ENCODE data around the gene STH. TPM values are rescaled to one million over a fixed set of nuclear protein-coding genes. Genes with fewer than 3 reads are reported as not detected.

Gene STH
- total RNA-seq, 2 donors from 2014 or later: not detected

DNA sequence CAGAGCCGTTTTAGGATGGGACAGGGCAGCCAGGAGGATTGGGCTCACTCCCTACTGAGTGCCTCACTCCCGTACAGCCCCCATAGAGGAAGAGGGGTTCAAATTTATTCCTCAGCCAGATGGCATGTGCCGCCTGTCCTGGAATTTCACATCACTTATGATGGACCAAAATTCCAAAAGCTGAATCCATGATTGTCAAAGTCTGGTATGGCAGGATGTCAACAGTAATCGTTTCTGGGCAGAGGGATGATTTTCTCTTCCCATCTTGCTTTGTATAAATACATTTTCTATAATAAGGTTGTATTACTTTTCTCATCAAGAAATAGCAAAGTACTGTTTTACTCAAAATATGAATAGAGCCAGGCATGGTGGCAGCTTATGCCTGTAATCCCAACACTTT is 38.7 kb upstream of the STH start:
- Mint-ChIP-seq H3K36me3 (ENCODE audit: insufficient read depth in 2 of 2) (no peaks in the 10 kb centered on the region), H3K27me3 (ENCODE audit: low read depth) (no peaks in the 10 kb centered on the region), H3K4me3 (no peak overlapping the region), H3K9me3 (no peaks in the 10 kb centered on the region), H3K27ac (no peak overlapping the region), H3K4me1 (ENCODE audit: low read depth) (no peaks in the 10 kb centered on the region)
- DNase-seq: no peak
- no peak for ATAC-seq (replicated peaks in 1 of 2)

DNA sequence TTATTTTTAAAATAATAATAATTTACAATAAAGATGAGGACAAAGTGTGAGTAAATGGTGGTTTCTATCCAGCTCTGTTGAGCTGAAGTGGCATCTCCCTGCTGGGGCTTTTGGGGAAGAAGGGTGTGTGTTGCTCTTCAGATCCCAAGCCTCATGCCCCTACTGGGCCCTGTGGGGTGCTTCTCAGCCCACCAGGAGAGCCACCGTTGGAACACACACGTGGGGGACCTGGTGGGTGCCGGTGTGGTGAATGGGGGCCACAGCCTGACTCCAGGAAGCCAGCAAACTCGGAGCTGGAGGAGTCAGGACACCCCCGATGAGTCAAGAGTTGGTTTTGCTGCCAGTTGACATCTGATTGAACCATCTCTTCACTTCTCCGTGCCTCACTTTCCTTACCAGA is 37.8 kb upstream of the STH start:
- no peaks in the 10 kb centered on the region for H3K9me3 Mint-ChIP-seq
- H3K27ac Mint-ChIP-seq: no peak overlapping the region
- H3K27me3 Mint-ChIP-seq (ENCODE audit: low read depth): no peaks in the 10 kb centered on the region
- no peaks in the 10 kb centered on the region for H3K36me3 Mint-ChIP-seq (ENCODE audit: insufficient read depth in 2 of 2)
- H3K4me1 Mint-ChIP-seq (ENCODE audit: low read depth): no peaks in the 10 kb centered on the region
- H3K4me3 Mint-ChIP-seq: no peak overlapping the region
- ATAC-seq (replicated peaks in 1 of 2) (no peak), DNase-seq (no peak)

- Mint-ChIP-seq H3K4me1 (ENCODE audit: low read depth) (no peaks in the 10 kb centered on the region), H3K4me3 (no peak overlapping the region), H3K9me3 (no peaks in the 10 kb centered on the region), H3K36me3 (ENCODE audit: insufficient read depth in 2 of 2) (no peaks in the 10 kb centered on the region), H3K27ac (no peak overlapping the region), H3K27me3 (ENCODE audit: low read depth) (peaks cover 6% of the 10 kb centered on the region)
- DNase-seq: no peak
- ATAC-seq (replicated peaks in 1 of 2): no peak
These were observed 36.7 kb upstream of the STH start for GRCh38 chr17:45962221-45962972.

- Mint-ChIP-seq H3K4me1 (ENCODE audit: low read depth) (no peaks in the 10 kb centered on the region), H3K27ac (no peak overlapping the region), H3K9me3 (no peaks in the 10 kb centered on the region), H3K4me3 (no peak overlapping the region), H3K27me3 (ENCODE audit: low read depth) (peaks cover 14% of the 10 kb centered on the region), H3K36me3 (ENCODE audit: insufficient read depth in 2 of 2) (no peaks in the 10 kb centered on the region)
- no peak for ATAC-seq (replicated peaks in 1 of 2)
- DNase-seq: no peak
These were observed 35.8 kb upstream of the STH start for GRCh38 chr17:45963283-45963682.

DNA sequence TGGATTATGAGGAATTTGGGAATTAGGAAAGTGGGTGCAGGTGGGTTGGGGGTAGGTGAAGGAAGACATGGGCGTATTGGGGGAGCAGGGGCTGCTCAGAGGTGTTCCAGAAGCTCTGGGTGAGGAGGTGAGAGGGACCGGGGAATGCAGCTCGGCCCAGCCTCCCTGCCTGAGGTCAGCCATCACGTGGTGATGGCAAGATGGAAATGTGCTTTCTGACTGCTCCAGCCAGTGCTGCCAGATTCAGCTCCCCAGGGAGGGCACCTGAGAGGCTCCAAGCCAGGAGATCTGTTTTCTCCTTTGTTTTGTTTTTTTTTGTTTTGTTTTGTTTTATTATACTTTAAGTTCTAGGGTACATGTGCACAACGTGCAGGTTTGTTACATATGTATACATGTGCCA is 35.2 kb upstream of the STH start:
- no peak for ATAC-seq (replicated peaks in 1 of 2)
- Mint-ChIP-seq H3K27me3 (ENCODE audit: low read depth) (peaks cover 14% of the 10 kb centered on the region), H3K4me3 (no peak overlapping the region), H3K27ac (no peak overlapping the region), H3K4me1 (ENCODE audit: low read depth) (no peaks in the 10 kb centered on the region), H3K36me3 (ENCODE audit: insufficient read depth in 2 of 2) (no peaks in the 10 kb centered on the region), H3K9me3 (no peaks in the 10 kb centered on the region)
- no peak for DNase-seq

DNA sequence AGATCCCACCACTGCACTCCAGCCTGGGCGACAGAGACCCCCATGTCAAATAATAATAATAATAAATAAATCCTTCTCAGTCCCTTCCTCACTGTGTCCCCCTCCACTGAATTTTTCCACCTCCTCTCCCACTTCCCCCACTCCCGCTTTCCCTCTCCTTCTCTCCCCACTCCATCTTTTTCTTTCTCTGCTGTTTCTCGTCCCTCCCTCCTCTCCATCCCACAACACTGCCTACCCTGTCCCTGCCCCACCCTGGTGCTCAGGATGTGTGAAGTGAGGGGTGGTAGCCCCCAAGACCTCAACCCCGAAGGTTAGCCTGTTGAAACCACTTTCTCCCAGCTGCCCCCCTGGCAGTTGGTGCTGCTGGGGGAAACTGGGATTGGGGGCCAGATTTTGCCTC is 34.4 kb upstream of the STH start:
- ATAC-seq (replicated peaks in 1 of 2): no peak
- DNase-seq: no peak
- Mint-ChIP-seq H3K4me1 (ENCODE audit: low read depth) (no peaks in the 10 kb centered on the region), H3K27me3 (ENCODE audit: low read depth) (peaks cover 18% of the 10 kb centered on the region), H3K27ac (no peak overlapping the region), H3K36me3 (ENCODE audit: insufficient read depth in 2 of 2) (peaks cover 0 to 1% of the 10 kb centered on the region in 2 donors), H3K9me3 (peaks cover 1 to 2% of the 10 kb centered on the region in 2 donors), H3K4me3 (no peak overlapping the region)

GRCh38 chr17:45965812-45966211 is 33.2 kb upstream of the STH start:
- H3K4me3 Mint-ChIP-seq: no peak overlapping the region
- H3K36me3 Mint-ChIP-seq (ENCODE audit: insufficient read depth in 2 of 2): peaks cover 0 to 4% of the 10 kb centered on the region in 2 donors
- DNase-seq (no peak), ATAC-seq (replicated peaks in 1 of 2) (no peak)
- H3K9me3 Mint-ChIP-seq: peaks cover 5% of the 10 kb centered on the region in 2 donors
- H3K4me1 Mint-ChIP-seq (ENCODE audit: low read depth): no peaks in the 10 kb centered on the region
- H3K27ac Mint-ChIP-seq: no peak overlapping the region
- peaks cover 27% of the 10 kb centered on the region for H3K27me3 Mint-ChIP-seq (ENCODE audit: low read depth)

DNA sequence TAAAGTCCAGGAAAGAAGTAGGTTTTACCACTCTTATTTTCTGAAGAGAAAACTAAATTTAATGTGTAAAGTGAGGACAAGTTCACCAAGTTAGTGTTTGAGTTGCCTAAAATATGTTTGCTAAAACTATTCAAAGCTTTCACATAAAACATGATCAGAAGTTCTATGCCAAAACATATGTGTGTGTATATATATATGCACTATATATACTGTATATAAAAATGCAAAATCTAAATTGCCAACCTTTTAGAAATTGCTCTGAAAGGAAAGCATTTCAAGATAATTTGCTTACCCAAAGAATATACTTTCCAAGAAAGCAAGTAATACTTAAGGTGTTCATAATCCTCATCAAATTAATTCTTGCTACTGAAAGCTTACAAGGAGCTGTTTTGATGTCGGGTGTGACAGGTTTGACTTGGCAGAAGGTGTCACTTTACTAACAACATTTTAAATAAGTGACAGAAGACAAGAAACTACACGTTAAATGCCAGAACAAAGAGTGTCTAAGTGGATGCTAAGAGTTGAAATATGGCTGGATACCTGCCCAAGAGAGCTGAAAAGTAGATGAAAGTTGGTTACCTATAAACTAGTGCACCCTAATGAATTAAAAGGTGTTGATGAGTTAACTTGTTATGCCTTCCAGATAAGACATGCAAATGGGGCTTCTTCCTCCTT is 32.3 kb upstream of the STH start:
- H3K27ac Mint-ChIP-seq: no peak overlapping the region
- H3K27me3 Mint-ChIP-seq (ENCODE audit: low read depth): peaks cover 27% of the 10 kb centered on the region
- H3K4me3 Mint-ChIP-seq: no peak overlapping the region
- H3K4me1 Mint-ChIP-seq (ENCODE audit: low read depth): no peaks in the 10 kb centered on the region
- H3K36me3 Mint-ChIP-seq (ENCODE audit: insufficient read depth in 2 of 2): peaks cover 0 to 4% of the 10 kb centered on the region in 2 donors
- DNase-seq (no peak), ATAC-seq (replicated peaks in 1 of 2) (no peak)
- peaks cover 5% of the 10 kb centered on the region in 2 donors for H3K9me3 Mint-ChIP-seq

DNA sequence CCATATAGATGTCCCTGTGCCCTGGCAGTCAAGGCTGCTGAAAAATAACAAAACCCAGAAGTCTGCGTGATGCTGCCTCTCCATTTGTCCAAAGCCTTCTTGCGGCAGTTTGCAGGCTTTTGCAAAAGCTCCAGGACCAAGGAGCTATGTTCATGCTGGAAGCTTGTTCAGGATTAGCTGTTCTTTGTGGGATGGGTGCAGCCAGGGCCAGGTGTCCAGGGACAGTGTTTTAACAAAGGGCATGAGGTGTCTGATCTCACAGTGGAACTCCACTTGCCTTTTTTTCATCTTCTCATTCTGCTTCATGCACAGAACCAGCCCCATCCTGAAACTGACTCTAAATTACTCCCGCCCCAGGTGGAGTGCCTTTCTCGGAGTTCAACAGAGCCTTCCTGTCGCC is 31.7 kb upstream of the STH start:
- Mint-ChIP-seq H3K27ac (no peak overlapping the region), H3K4me3 (no peak overlapping the region), H3K36me3 (ENCODE audit: insufficient read depth in 2 of 2) (peaks cover 0 to 4% of the 10 kb centered on the region in 2 donors), H3K27me3 (ENCODE audit: low read depth) (peaks cover 27% of the 10 kb centered on the region), H3K9me3 (peaks cover 5 to 6% of the 10 kb centered on the region in 2 donors), H3K4me1 (ENCODE audit: low read depth) (no peaks in the 10 kb centered on the region)
- ATAC-seq (replicated peaks in 1 of 2) (no peak), DNase-seq (no peak)

- no peak overlapping the region for H3K27ac Mint-ChIP-seq
- ATAC-seq (replicated peaks in 1 of 2) (no peak), DNase-seq (no peak)
- H3K9me3 Mint-ChIP-seq: peaks cover 5 to 7% of the 10 kb centered on the region in 2 donors
- no peak overlapping the region for H3K4me3 Mint-ChIP-seq
- H3K36me3 Mint-ChIP-seq (ENCODE audit: insufficient read depth in 2 of 2): peaks cover 0 to 4% of the 10 kb centered on the region in 2 donors
- no peaks in the 10 kb centered on the region for H3K4me1 Mint-ChIP-seq (ENCODE audit: low read depth)
- peaks cover 27% of the 10 kb centered on the region for H3K27me3 Mint-ChIP-seq (ENCODE audit: low read depth)
These were observed 30.3 kb upstream of the STH start for GRCh38 chr17:45968732-45969131.

DNA sequence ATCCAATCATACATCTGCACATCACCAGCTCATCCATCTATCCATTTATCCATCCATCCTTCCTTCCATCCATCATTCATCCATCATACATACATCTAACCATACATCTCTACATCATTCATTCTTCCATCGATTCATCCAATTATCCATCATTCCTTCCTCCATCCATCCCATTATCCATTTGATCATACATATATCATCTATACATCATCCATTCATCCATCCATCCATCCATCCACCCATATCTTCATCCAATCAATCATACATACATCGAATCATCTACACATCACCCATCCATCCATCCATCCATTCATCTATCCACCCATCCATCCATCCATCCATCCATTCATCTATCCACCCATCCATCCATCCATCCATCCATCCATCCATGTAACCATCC is 29.3 kb upstream of the STH start:
- Mint-ChIP-seq H3K36me3 (ENCODE audit: insufficient read depth in 2 of 2) (peaks cover 0 to 4% of the 10 kb centered on the region in 2 donors), H3K4me3 (no peak overlapping the region)
- no peak for ATAC-seq (replicated peaks in 1 of 2)

GRCh38 chr17:45970659-45971058 is 28.4 kb upstream of the STH start:
- ATAC-seq (replicated peaks in 1 of 2) (no peak), DNase-seq (no peak)
- no peak overlapping the region for H3K27ac Mint-ChIP-seq
- peaks cover 5 to 7% of the 10 kb centered on the region in 2 donors for H3K9me3 Mint-ChIP-seq
- H3K27me3 Mint-ChIP-seq (ENCODE audit: low read depth): peaks cover 27% of the 10 kb centered on the region
- no peak overlapping the region for H3K4me3 Mint-ChIP-seq
- H3K36me3 Mint-ChIP-seq (ENCODE audit: insufficient read depth in 2 of 2): peaks cover 0 to 4% of the 10 kb centered on the region in 2 donors
- H3K4me1 Mint-ChIP-seq (ENCODE audit: low read depth): no peaks in the 10 kb centered on the region

More for the DNA sequence above, 29.3 kb upstream of the STH start:
- no peak overlapping the region for H3K27ac Mint-ChIP-seq
- no peaks in the 10 kb centered on the region for H3K4me1 Mint-ChIP-seq (ENCODE audit: low read depth)
- no peak for DNase-seq
- H3K27me3 Mint-ChIP-seq (ENCODE audit: low read depth): peaks cover 27% of the 10 kb centered on the region
- H3K9me3 Mint-ChIP-seq: peaks cover 5 to 7% of the 10 kb centered on the region in 2 donors

- Mint-ChIP-seq H3K27me3 (ENCODE audit: low read depth) (peaks cover 27% of the 10 kb centered on the region), H3K4me3 (no peak overlapping the region), H3K36me3 (ENCODE audit: insufficient read depth in 2 of 2) (peaks cover 0 to 4% of the 10 kb centered on the region in 2 donors), H3K27ac (no peak overlapping the region), H3K4me1 (ENCODE audit: low read depth) (no peaks in the 10 kb centered on the region), H3K9me3 (peaks cover 5 to 7% of the 10 kb centered on the region in 2 donors)
- no peak for DNase-seq
- ATAC-seq (replicated peaks in 1 of 2): no peak
These were observed 27.3 kb upstream of the STH start for GRCh38 chr17:45971698-45972141.
